GM12874 (cell line): Measurements from ENCODE around the gene TNPO2.

Experiments
- TF ChIP-seq, protein P1 (sequence below): IDR thresholded peaks from 2 replicates; pipeline ENCODE4 v1.5.1; 2011; ENCODE audit warnings: low read depth, mild to moderate bottlenecking, control low read depth, low read length, moderate library complexity; ENCODE audit not compliant: insufficient read depth

Gene TNPO2

GRCh38 chr19:12689012-12689411, 34.7 kb downstream of the TNPO2 start:
- TF ChIP-seq, protein P1, sequence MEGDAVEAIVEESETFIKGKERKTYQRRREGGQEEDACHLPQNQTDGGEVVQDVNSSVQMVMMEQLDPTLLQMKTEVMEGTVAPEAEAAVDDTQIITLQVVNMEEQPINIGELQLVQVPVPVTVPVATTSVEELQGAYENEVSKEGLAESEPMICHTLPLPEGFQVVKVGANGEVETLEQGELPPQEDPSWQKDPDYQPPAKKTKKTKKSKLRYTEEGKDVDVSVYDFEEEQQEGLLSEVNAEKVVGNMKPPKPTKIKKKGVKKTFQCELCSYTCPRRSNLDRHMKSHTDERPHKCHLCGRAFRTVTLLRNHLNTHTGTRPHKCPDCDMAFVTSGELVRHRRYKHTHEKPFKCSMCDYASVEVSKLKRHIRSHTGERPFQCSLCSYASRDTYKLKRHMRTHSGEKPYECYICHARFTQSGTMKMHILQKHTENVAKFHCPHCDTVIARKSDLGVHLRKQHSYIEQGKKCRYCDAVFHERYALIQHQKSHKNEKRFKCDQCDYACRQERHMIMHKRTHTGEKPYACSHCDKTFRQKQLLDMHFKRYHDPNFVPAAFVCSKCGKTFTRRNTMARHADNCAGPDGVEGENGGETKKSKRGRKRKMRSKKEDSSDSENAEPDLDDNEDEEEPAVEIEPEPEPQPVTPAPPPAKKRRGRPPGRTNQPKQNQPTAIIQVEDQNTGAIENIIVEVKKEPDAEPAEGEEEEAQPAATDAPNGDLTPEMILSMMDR = no peak

GRCh38 chr19:12687496-12688196, 36.1 kb downstream of the TNPO2 start, which contains the start of gene GNG14:
Gene GNG14 (plus strand): TSS chr19:12687998. CDS start chr19:12688049, 51 bp downstream.
- TF ChIP-seq, protein P1 = no peak

- TF ChIP-seq, protein P1 = no peak
Observed at GRCh38 chr19:12685831-12686230, 37.9 kb downstream of the TNPO2 start.

DNA sequence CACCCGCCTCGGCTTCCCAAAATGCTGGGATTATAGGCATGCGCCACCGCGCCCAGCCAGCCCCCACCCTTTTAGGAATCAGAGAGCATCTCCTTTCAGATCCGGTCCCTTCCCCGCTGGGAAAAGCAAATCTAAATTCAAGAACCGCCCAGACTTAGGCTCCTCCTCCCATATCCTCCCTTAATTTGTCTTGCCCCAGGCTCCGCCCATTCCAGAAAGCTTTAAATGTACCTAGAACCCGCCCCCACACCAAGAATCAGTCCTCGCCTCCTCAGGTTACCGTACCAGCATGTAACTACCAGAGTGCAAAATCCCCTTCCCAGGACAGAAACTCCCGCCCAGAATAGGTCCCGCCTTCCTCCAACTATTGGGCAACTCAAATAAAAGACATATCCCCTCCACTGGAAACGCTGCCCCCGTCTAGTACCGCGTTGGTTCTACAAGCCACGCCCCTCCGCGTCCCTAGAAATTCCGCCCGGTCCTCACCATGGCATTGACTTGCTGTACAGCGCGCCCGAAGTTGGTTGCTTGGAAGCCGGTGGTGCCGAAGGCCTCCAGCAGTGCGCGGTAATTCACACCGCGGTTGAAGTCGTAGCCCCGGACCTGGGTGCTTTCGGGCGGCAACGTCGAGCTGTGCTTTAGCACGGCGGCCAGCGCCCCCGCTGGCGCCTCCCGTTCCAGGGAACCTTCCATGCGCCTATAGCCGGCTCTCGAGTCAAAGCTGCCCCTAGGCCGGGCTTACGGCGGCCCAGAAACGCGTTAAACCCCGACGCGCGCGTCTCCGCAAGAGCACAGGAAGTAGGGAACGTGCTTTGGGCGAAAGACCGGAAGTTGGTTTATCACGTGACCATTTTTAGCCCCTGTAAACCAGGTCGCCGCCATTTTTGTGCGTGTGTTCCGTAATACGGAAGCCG, 42.4 kb downstream of the TNPO2 start, which contains the start of gene DHPS:
DHPS (minus strand) TSS at position 807 of the 914 bp plus-strand sequence; CDS start at position 693, 114 bp downstream.
- TF ChIP-seq, protein P1 = no peak

GRCh38 chr19:12680034-12680433, 43.7 kb downstream of the TNPO2 start:
- TF ChIP-seq, protein P1 = no peak

- TF ChIP-seq, protein P1 = no peak
Observed at GRCh38 chr19:12676928-12677327, 46.8 kb downstream of the TNPO2 start.

DNA sequence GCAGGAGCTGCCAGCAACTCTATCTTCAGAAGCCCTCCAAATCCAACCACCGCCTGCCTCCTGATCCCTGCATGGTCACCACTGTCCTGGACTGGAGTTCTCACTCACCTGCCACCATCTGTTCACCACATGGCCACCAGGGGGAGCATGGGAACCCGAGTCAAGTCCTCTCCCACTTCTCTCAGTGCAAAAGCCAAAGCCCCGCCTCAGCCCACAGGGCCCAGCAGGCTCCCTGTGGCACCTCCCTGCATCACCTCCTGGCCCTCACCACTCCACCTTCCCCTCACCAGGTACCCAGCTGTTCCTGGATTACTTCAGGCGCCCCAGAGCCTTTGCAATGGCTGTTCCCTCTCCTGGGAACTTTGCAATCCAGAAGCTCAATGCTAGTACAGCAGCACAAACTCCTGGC, 47.3 kb downstream of the TNPO2 start:
- TF ChIP-seq, protein P1 = peak; percentile 91
